ENCODE results near the gene KLHL18. TPM values are rescaled to one million over a fixed set of nuclear protein-coding genes. Genes with fewer than 3 reads are reported as not detected.
"Not testable (repeated sequence)": the region's sequence is repeated elsewhere in the genome, so short reads cannot be mapped to it uniquely, and the experiment has no call there.

The KLHL18 gene
- total RNA-seq, 1 experiment from 2014 or later: 35.4 TPM

DNA sequence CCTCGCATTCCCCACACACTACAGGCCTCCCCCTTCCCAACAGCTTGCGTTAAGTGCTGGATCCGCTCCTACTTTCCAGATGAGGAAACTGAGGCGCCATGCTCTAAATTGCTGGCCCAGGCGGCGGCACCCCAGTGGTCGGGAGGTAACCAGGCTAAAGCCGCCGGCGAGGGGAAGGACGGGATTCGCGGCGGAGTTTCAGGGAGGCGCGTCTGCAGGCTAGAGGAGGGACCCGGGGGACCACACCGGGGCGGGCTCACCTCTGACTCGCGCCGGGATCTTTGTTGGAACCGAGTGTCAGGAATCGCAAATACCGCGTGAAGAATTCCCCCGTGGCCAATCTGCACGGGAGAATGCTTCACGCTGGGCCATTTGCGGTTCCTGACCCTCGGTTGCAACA is 73.5 kb downstream of the KLHL18 start:
- intact Hi-C loops (cut with micrococcal nuclease; ENCODE audit: unreplicated experiment): no loop called here
- ChIA-PET POLR2A (no interaction called here), CTCF (no interaction called here)
- Histone ChIP-seq H3K27me3 (ENCODE audit: control insufficient read depth, insufficient read depth, low read length) (no peaks in the 10 kb centered on the region), H3K27ac (ENCODE audit: low read length) (no peak overlapping the region), H3K4me3 (ENCODE audit: low read depth in 2 of 2, low read length in 2 of 2) (no peak overlapping the region), H3K9me3 (ENCODE audit: control insufficient read depth, insufficient read depth, low read depth, low read length) (0 out of 2 replicates have a peak, but pooled peaks cover 2% of the 10 kb centered on the region), H3K36me3 (ENCODE audit: control insufficient read depth, insufficient read depth, low read length) (no peaks in the 10 kb centered on the region), H3K4me1 (ENCODE audit: control insufficient read depth, insufficient read depth, low read length) (no peaks in the 10 kb centered on the region)
- ATAC-seq: no peak
- TF ChIP-seq, protein P1, sequence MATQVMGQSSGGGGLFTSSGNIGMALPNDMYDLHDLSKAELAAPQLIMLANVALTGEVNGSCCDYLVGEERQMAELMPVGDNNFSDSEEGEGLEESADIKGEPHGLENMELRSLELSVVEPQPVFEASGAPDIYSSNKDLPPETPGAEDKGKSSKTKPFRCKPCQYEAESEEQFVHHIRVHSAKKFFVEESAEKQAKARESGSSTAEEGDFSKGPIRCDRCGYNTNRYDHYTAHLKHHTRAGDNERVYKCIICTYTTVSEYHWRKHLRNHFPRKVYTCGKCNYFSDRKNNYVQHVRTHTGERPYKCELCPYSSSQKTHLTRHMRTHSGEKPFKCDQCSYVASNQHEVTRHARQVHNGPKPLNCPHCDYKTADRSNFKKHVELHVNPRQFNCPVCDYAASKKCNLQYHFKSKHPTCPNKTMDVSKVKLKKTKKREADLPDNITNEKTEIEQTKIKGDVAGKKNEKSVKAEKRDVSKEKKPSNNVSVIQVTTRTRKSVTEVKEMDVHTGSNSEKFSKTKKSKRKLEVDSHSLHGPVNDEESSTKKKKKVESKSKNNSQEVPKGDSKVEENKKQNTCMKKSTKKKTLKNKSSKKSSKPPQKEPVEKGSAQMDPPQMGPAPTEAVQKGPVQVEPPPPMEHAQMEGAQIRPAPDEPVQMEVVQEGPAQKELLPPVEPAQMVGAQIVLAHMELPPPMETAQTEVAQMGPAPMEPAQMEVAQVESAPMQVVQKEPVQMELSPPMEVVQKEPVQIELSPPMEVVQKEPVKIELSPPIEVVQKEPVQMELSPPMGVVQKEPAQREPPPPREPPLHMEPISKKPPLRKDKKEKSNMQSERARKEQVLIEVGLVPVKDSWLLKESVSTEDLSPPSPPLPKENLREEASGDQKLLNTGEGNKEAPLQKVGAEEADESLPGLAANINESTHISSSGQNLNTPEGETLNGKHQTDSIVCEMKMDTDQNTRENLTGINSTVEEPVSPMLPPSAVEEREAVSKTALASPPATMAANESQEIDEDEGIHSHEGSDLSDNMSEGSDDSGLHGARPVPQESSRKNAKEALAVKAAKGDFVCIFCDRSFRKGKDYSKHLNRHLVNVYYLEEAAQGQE (IDR thresholded peaks at IDR 0.05; ENCODE audit: insufficient read depth in 1 of 2, low read depth in 2 of 2, low read length in 1 of 2): no peak
- TF ChIP-seq, protein P2, sequence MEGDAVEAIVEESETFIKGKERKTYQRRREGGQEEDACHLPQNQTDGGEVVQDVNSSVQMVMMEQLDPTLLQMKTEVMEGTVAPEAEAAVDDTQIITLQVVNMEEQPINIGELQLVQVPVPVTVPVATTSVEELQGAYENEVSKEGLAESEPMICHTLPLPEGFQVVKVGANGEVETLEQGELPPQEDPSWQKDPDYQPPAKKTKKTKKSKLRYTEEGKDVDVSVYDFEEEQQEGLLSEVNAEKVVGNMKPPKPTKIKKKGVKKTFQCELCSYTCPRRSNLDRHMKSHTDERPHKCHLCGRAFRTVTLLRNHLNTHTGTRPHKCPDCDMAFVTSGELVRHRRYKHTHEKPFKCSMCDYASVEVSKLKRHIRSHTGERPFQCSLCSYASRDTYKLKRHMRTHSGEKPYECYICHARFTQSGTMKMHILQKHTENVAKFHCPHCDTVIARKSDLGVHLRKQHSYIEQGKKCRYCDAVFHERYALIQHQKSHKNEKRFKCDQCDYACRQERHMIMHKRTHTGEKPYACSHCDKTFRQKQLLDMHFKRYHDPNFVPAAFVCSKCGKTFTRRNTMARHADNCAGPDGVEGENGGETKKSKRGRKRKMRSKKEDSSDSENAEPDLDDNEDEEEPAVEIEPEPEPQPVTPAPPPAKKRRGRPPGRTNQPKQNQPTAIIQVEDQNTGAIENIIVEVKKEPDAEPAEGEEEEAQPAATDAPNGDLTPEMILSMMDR (IDR thresholded peaks at IDR 0.05): no peak
- TF ChIP-seq POLR2AphosphoS5 (IDR thresholded peaks at IDR 0.05; ENCODE audit: low read depth, low read length) (no peak), SIN3A (IDR thresholded peaks at IDR 0.05; ENCODE audit: borderline replicate concordance, insufficient read depth, low read depth, low read length) (no peak), TCF7L2 (IDR thresholded peaks at IDR 0.05; ENCODE audit: low read depth, low read length) (no peak)
- BruUV-seq (replicated peaks): no TSS peak
- in situ Hi-C loops (cut with HindIII; ENCODE audit: low pct_unique_long_range_greater_than_20kb, low sequenced_read_pairs): no loop called here
- no peak for DNase-seq (ENCODE audit: low read depth, low spot score)

- in situ Hi-C loops (cut with HindIII; ENCODE audit: low pct_unique_long_range_greater_than_20kb, low sequenced_read_pairs) (no loop called here), intact Hi-C loops (cut with micrococcal nuclease; ENCODE audit: unreplicated experiment) (no loop called here)
- no peaks in the 10 kb centered on the region for H3K36me3 ChIP-seq (ENCODE audit: control insufficient read depth, insufficient read depth, low read length)
- DNase-seq (ENCODE audit: low read depth, low spot score): no peak
- H3K4me1 ChIP-seq (ENCODE audit: control insufficient read depth, insufficient read depth, low read length): no peaks in the 10 kb centered on the region
- ChIA-PET CTCF (no interaction called here), POLR2A (interaction anchor here (0.7 kb wide), 1 partner anchor 170 kb away, joined by 3 read pairs; no protein-coding TSS in a partner anchor)
- no TSS peak for BruUV-seq (replicated peaks)
- no peak overlapping the region for H3K4me3 ChIP-seq (ENCODE audit: low read depth in 2 of 2, low read length in 2 of 2)
- ATAC-seq: no peak
- TF ChIP-seq POLR2AphosphoS5 (IDR thresholded peaks at IDR 0.05; ENCODE audit: low read depth, low read length): no peak
- TF ChIP-seq, protein P1 (IDR thresholded peaks at IDR 0.05; ENCODE audit: insufficient read depth in 1 of 2, low read depth in 2 of 2, low read length in 1 of 2): no peak
- TF ChIP-seq TCF7L2 (IDR thresholded peaks at IDR 0.05; ENCODE audit: low read depth, low read length): no peak
- TF ChIP-seq, protein P2 (IDR thresholded peaks at IDR 0.05): no peak
- no peak for TF ChIP-seq SIN3A (IDR thresholded peaks at IDR 0.05; ENCODE audit: borderline replicate concordance, insufficient read depth, low read depth, low read length)
- H3K9me3 ChIP-seq (ENCODE audit: control insufficient read depth, insufficient read depth, low read depth, low read length): 0 out of 2 replicates have a peak, but pooled peaks cover 2% of the 10 kb centered on the region
- no peak overlapping the region for H3K27ac ChIP-seq (ENCODE audit: low read length)
- no peaks in the 10 kb centered on the region for H3K27me3 ChIP-seq (ENCODE audit: control insufficient read depth, insufficient read depth, low read length)
These were observed 76.6 kb downstream of the KLHL18 start for GRCh38 chr3:47359323-47359722.

DNA sequence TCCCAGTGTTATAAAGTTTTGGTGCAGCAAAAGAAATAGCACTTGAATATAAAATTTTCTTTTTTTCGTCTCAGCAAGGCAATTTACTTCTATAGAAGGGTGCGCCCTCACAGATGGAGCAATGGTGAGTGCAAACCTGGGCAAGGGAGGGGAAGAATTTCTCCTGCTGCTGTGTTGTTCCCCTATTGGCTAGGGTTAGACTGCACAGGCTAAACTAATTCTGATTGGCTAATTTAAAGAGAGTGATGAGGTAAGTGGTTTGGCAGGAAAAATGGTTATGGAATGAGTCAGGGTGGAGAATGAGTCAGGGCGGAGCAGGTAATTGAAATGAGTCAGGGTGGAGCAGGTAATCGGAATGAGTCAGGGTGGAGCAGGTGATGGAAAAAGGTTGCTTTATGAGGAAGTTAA is 77.4 kb downstream of the KLHL18 start:
- in situ Hi-C loops (cut with HindIII; ENCODE audit: low pct_unique_long_range_greater_than_20kb, low sequenced_read_pairs); H3K27me3 ChIP-seq (ENCODE audit: control insufficient read depth, insufficient read depth, low read length); intact Hi-C loops (cut with micrococcal nuclease; ENCODE audit: unreplicated experiment); ATAC-seq; H3K4me3 ChIP-seq (ENCODE audit: low read depth in 2 of 2, low read length in 2 of 2); H3K9me3 ChIP-seq (ENCODE audit: control insufficient read depth, insufficient read depth, low read depth, low read length); H3K27ac ChIP-seq (ENCODE audit: low read length); CTCF ChIA-PET; BruUV-seq (replicated peaks); DNase-seq (ENCODE audit: low read depth, low spot score); POLR2A ChIA-PET; H3K4me1 ChIP-seq (ENCODE audit: control insufficient read depth, insufficient read depth, low read length); H3K36me3 ChIP-seq (ENCODE audit: control insufficient read depth, insufficient read depth, low read length): not testable (repeated sequence)
